Activated CD8-positive, alpha-beta memory T cell treated with anti-CD3 and anti-CD28 coated beads, Interleukin-2, amount 50 U/mL, for 1 hour (primary cell): ENCODE measurements around the gene SDR42E1.

Experiments used
- DNase-seq: peaks from one replicate; pipeline ENCODE4 v3.0.0-alpha.2; 2020; ENCODE audit errors: extremely low read depth

Gene SDR42E1

GRCh38 chr16:82011199-82011641 is at the start of gene SDR42E1:
TSS of gene SDR42E1 (minus strand) at chr16:82011470. CDS start at chr16:82000858, 10,612 bp downstream.
- DNase-seq = peak; percentile 25

- DNase-seq = no peak
Measured at GRCh38 chr16:82059983-82060421, 48.7 kb upstream of the SDR42E1 start.

GRCh38 chr16:82059161-82059982 is 48.1 kb upstream of the SDR42E1 start:
- DNase-seq = no peak

- no peak for DNase-seq
Measured at GRCh38 chr16:82056550-82056896, 45.3 kb upstream of the SDR42E1 start.

GRCh38 chr16:82055728-82056549 is 44.7 kb upstream of the SDR42E1 start:
- DNase-seq = no peak

- no peak for DNase-seq
Measured at GRCh38 chr16:82055117-82055516, 43.8 kb upstream of the SDR42E1 start.

- no peak for DNase-seq
Measured at GRCh38 chr16:82051656-82052055, 40.4 kb upstream of the SDR42E1 start.

- no peak for DNase-seq
Measured at GRCh38 chr16:82050909-82051357, 39.7 kb upstream of the SDR42E1 start.

- no peak for DNase-seq
Measured at GRCh38 chr16:82050506-82050905, 39.2 kb upstream of the SDR42E1 start.

- DNase-seq = no peak
Measured at GRCh38 chr16:82049484-82049883, 38.2 kb upstream of the SDR42E1 start.

- no peak for DNase-seq
Measured at GRCh38 chr16:82047787-82048186, 36.5 kb upstream of the SDR42E1 start.

- DNase-seq = no peak
Measured at GRCh38 chr16:82047374-82047773, 36.1 kb upstream of the SDR42E1 start.

- DNase-seq = no peak
Measured at GRCh38 chr16:82046941-82047340, 35.7 kb upstream of the SDR42E1 start.

GRCh38 chr16:82046541-82046940 is 35.3 kb upstream of the SDR42E1 start:
- no peak for DNase-seq

- no peak for DNase-seq
Measured at GRCh38 chr16:82045465-82045864, 34.2 kb upstream of the SDR42E1 start.

- DNase-seq = no peak
Measured at GRCh38 chr16:82044585-82044911, 33.3 kb upstream of the SDR42E1 start.

GRCh38 chr16:82043680-82044584 is 32.7 kb upstream of the SDR42E1 start:
- DNase-seq = no peak

- DNase-seq = no peak
Measured at GRCh38 chr16:82042846-82043245, 31.6 kb upstream of the SDR42E1 start.

- no peak for DNase-seq
Measured at GRCh38 chr16:82042144-82042543, 30.9 kb upstream of the SDR42E1 start.

GRCh38 chr16:82041542-82041941 is 30.3 kb upstream of the SDR42E1 start:
- no peak for DNase-seq

GRCh38 chr16:82040296-82040695 is 29.0 kb upstream of the SDR42E1 start:
- DNase-seq = no peak

- no peak for DNase-seq
Measured at GRCh38 chr16:82037666-82038065, 26.4 kb upstream of the SDR42E1 start.
